Measurements from ENCODE around the gene CAPZA2. TPM values are rescaled to one million over a fixed set of nuclear protein-coding genes. Genes with fewer than 3 reads are reported as not detected.

Gene CAPZA2
- total and polyA plus RNA-seq, 2 experiments from 2014 or later: 49.1 to 106 TPM

DNA sequence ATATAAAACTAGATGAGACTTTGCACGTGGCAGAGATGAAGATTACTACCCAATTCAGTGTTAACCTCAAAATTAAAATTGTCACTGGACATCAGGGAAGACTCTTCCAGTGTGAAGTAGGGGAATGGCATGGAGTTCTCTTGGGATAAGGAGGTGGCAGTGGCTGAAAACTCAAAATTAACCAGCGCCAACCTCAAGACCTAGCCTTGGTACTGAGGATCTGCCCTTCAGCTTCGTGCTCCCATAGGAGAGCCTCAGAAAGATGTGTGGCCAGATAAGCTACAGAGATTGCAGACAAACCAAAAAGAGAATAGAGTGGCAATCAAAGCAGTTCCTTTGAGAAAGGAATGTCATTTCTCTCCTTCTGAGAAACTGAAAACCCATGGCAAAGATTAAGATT is 47.3 kb upstream of the CAPZA2 start:
- no peak overlapping the region for H3K4me3 Mint-ChIP-seq
- Histone ChIP-seq H3K36me3 (ENCODE audit: insufficient read depth) (no peaks in the 10 kb centered on the region), H3K27me3 (ENCODE audit: insufficient read depth) (no peaks in the 10 kb centered on the region), H4K20me1 (replicated peaks; ENCODE audit: insufficient read depth) (no peaks in the 10 kb centered on the region), H3K4me3 (no peak overlapping the region), H3K4me1 (ENCODE audit: insufficient read depth) (peaks cover 11% of the 10 kb centered on the region; the same call in 1 of the 2 replicates), H2AFZ (peak overlapping the region; percentile 9; the same call in 1 of the 2 replicates), H3K79me2 (replicated peaks; ENCODE audit: insufficient read depth) (no peaks in the 10 kb centered on the region), H3K4me2 (no peak overlapping the region), H3F3A (replicated peaks; ENCODE audit: low read depth) (no peaks in the 10 kb centered on the region), H3K9me2 (ENCODE audit: insufficient read depth) (peaks cover 12% of the 10 kb centered on the region), H3K27ac (ENCODE audit: low read depth) (no peak overlapping the region)
- H3K9me3 Mint-ChIP-seq: no peaks in the 10 kb centered on the region
- DNase-seq (ENCODE audit: low spot score) (no peak), ATAC-seq (no peak)
- no peaks in the 10 kb centered on the region for H3K27me3 Mint-ChIP-seq (ENCODE audit: insufficient read depth, low read depth, poor library complexity)
- no peak overlapping the region for H3K27ac Mint-ChIP-seq
- peaks cover 20% of the 10 kb centered on the region for H3K4me1 Mint-ChIP-seq
- H3K36me3 Mint-ChIP-seq (ENCODE audit: low read depth): no peaks in the 10 kb centered on the region
- TF ChIP-seq STAT1 (IDR thresholded peaks at IDR 0.05; ENCODE audit: unreplicated experiment) (no peak), ZNF114 (CRISPR knock-in tag; IDR thresholded peaks at IDR 0.05) (no peak)
- TF ChIP-seq, protein P1, sequence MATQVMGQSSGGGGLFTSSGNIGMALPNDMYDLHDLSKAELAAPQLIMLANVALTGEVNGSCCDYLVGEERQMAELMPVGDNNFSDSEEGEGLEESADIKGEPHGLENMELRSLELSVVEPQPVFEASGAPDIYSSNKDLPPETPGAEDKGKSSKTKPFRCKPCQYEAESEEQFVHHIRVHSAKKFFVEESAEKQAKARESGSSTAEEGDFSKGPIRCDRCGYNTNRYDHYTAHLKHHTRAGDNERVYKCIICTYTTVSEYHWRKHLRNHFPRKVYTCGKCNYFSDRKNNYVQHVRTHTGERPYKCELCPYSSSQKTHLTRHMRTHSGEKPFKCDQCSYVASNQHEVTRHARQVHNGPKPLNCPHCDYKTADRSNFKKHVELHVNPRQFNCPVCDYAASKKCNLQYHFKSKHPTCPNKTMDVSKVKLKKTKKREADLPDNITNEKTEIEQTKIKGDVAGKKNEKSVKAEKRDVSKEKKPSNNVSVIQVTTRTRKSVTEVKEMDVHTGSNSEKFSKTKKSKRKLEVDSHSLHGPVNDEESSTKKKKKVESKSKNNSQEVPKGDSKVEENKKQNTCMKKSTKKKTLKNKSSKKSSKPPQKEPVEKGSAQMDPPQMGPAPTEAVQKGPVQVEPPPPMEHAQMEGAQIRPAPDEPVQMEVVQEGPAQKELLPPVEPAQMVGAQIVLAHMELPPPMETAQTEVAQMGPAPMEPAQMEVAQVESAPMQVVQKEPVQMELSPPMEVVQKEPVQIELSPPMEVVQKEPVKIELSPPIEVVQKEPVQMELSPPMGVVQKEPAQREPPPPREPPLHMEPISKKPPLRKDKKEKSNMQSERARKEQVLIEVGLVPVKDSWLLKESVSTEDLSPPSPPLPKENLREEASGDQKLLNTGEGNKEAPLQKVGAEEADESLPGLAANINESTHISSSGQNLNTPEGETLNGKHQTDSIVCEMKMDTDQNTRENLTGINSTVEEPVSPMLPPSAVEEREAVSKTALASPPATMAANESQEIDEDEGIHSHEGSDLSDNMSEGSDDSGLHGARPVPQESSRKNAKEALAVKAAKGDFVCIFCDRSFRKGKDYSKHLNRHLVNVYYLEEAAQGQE (IDR thresholded peaks at IDR 0.05; ENCODE audit: unreplicated experiment): no peak

DNA sequence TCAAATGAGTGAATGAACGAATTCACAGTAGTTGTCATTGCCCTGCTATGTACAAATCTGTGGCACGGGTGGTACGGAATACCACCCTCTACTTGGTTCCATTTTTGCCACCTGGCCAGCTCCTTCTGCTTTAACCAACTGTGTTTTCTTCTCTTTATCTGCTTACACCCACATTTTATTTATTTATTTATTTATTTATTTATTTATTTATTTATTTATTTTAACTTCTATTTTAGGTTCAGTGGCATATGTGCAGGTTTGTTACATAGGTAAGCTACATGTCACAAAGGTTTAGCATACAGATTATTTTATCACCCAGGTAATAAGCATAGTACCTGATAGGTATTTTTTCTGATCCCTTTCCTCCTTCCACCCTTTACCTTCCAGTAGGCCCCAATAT is 42.2 kb upstream of the CAPZA2 start:
- Histone ChIP-seq H3K36me3 (ENCODE audit: insufficient read depth) (no peaks in the 10 kb centered on the region), H3F3A (replicated peaks; ENCODE audit: low read depth) (no peaks in the 10 kb centered on the region), H3K27ac (ENCODE audit: low read depth) (no peak overlapping the region), H4K20me1 (replicated peaks; ENCODE audit: insufficient read depth) (no peaks in the 10 kb centered on the region), H3K4me1 (ENCODE audit: insufficient read depth) (no peaks in the 10 kb centered on the region), H3K79me2 (replicated peaks; ENCODE audit: insufficient read depth) (no peaks in the 10 kb centered on the region), H3K4me3 (no peak overlapping the region), H3K27me3 (ENCODE audit: insufficient read depth) (no peaks in the 10 kb centered on the region), H3K4me2 (no peak overlapping the region), H3K9me2 (ENCODE audit: insufficient read depth) (peaks cover 16% of the 10 kb centered on the region), H2AFZ (no peak overlapping the region)
- no peak overlapping the region for H3K27ac Mint-ChIP-seq
- peaks cover 3% of the 10 kb centered on the region; the same call in 1 of the 3 replicates for H3K4me1 Mint-ChIP-seq
- DNase-seq (ENCODE audit: low spot score) (no peak), ATAC-seq (no peak)
- H3K36me3 Mint-ChIP-seq (ENCODE audit: low read depth): no peaks in the 10 kb centered on the region
- H3K9me3 Mint-ChIP-seq: no peaks in the 10 kb centered on the region; the same call in 2 of the 3 replicates
- H3K27me3 Mint-ChIP-seq (ENCODE audit: insufficient read depth, low read depth, poor library complexity): no peaks in the 10 kb centered on the region
- no peak overlapping the region for H3K4me3 Mint-ChIP-seq
- TF ChIP-seq, protein P2, sequence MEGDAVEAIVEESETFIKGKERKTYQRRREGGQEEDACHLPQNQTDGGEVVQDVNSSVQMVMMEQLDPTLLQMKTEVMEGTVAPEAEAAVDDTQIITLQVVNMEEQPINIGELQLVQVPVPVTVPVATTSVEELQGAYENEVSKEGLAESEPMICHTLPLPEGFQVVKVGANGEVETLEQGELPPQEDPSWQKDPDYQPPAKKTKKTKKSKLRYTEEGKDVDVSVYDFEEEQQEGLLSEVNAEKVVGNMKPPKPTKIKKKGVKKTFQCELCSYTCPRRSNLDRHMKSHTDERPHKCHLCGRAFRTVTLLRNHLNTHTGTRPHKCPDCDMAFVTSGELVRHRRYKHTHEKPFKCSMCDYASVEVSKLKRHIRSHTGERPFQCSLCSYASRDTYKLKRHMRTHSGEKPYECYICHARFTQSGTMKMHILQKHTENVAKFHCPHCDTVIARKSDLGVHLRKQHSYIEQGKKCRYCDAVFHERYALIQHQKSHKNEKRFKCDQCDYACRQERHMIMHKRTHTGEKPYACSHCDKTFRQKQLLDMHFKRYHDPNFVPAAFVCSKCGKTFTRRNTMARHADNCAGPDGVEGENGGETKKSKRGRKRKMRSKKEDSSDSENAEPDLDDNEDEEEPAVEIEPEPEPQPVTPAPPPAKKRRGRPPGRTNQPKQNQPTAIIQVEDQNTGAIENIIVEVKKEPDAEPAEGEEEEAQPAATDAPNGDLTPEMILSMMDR (conservative IDR thresholded peaks at IDR 0.05; ENCODE audit: low read depth in 2 of 2): no peak
- TF ChIP-seq JUNB (IDR thresholded peaks at IDR 0.05; ENCODE audit: unreplicated experiment) (no peak), ZNF331 (CRISPR knock-in tag; IDR thresholded peaks at IDR 0.05; ENCODE audit: low read depth) (no peak), STAT1 (IDR thresholded peaks at IDR 0.05; ENCODE audit: unreplicated experiment) (no peak), EZH2phosphoT487 (IDR thresholded peaks at IDR 0.05; ENCODE audit: unreplicated experiment) (no peak), NANOG (IDR thresholded peaks at IDR 0.05; ENCODE audit: borderline replicate concordance) (no peak), CREB1 (CRISPR knock-in tag; IDR thresholded peaks at IDR 0.05; ENCODE audit: low read depth) (no peak)
- TF ChIP-seq, protein P3, sequence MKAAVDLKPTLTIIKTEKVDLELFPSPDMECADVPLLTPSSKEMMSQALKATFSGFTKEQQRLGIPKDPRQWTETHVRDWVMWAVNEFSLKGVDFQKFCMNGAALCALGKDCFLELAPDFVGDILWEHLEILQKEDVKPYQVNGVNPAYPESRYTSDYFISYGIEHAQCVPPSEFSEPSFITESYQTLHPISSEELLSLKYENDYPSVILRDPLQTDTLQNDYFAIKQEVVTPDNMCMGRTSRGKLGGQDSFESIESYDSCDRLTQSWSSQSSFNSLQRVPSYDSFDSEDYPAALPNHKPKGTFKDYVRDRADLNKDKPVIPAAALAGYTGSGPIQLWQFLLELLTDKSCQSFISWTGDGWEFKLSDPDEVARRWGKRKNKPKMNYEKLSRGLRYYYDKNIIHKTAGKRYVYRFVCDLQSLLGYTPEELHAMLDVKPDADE (IDR thresholded peaks at IDR 0.05): no peak

All from GM23338 (cell line).